HepG2 (cell line): ENCODE data around the gene EFEMP2. TPM values are rescaled to one million over a fixed set of nuclear protein-coding genes. Genes with fewer than 3 reads are reported as not detected.
A peak's percentile ranks its signal among the peaks of the same experiment; 100 is the strongest.

Experiments used
- BCL6 ChIP-seq: IDR thresholded peaks from 2 replicates; pipeline ENCODE4 v1.6.1; 2016; ENCODE audit warnings: missing genetic modification reagents, missing compliant biosample characterization
- CBFB ChIP-seq: sonication (generic); formaldehyde crosslinking; IDR thresholded peaks from 2 replicates; pipeline ENCODE4 v1.4.0; 2020; ENCODE audit warnings: missing genetic modification reagents
- DR1 ChIP-seq: sonication (generic); formaldehyde crosslinking; IDR thresholded peaks from 2 replicates; pipeline ENCODE4 v1.8.0; 2021; ENCODE audit warnings: mild to moderate bottlenecking, missing genetic modification reagents, inconsistent platforms
- HINFP ChIP-seq: sonication (generic); formaldehyde crosslinking; IDR thresholded peaks from 2 replicates; pipeline ENCODE4 v1.4.0; 2020; ENCODE audit warnings: low read depth, mild to moderate bottlenecking, missing genetic modification reagents
- HNF4A ChIP-seq: sonication (generic); formaldehyde crosslinking; IDR thresholded peaks from 2 replicates; pipeline ENCODE4 v1.4.0; 2020; ENCODE audit warnings: missing genetic modification reagents
- HNRNPK ChIP-seq: fragments of 200-400 bp; formaldehyde crosslinking; IDR thresholded peaks from 2 replicates; pipeline ENCODE4 v1.6.1; 2018; ENCODE audit warnings: low read length, low read depth, moderate library complexity, mild to moderate bottlenecking; ENCODE audit not compliant: poor library complexity, severe bottlenecking
- HOXA5 ChIP-seq: sonication (generic); formaldehyde crosslinking; IDR thresholded peaks from 2 replicates; pipeline ENCODE4 v1.4.0; 2020; ENCODE audit warnings: missing genetic modification reagents
- KDM5B ChIP-seq: sonication (generic); formaldehyde crosslinking; IDR thresholded peaks from 2 replicates; pipeline ENCODE4 v1.4.0; 2020; ENCODE audit warnings: missing genetic modification reagents, mild to moderate bottlenecking, borderline replicate concordance
- KLF16 ChIP-seq, 2 experiments: sonication (generic) in 1 of 2; formaldehyde crosslinking in 1 of 2; IDR thresholded peaks; 2 replicates each; pipeline versions ENCODE4 v1.6.1 to v1.8.0; 2016 to 2023; ENCODE audit warnings: missing genetic modification reagents in 2 of 2, missing compliant biosample characterization in 1 of 2
- POLR2G ChIP-seq: fragments of 200-400 bp; formaldehyde crosslinking; IDR thresholded peaks from 2 replicates; pipeline ENCODE4 v1.6.1; 2018; ENCODE audit warnings: mild to moderate bottlenecking, low read depth, low read length, moderate library complexity
- REPIN1 ChIP-seq: sonication (generic); formaldehyde crosslinking; IDR thresholded peaks from 2 replicates; pipeline ENCODE4 v1.8.0; 2022; ENCODE audit warnings: missing genetic modification reagents, low read depth, mild to moderate bottlenecking, borderline replicate concordance
- SALL2 ChIP-seq: sonication (generic); formaldehyde crosslinking; IDR thresholded peaks from 2 replicates; pipeline ENCODE4 v1.8.1; 2023; ENCODE audit warnings: mild to moderate bottlenecking, missing genetic modification reagents, inconsistent platforms
- SMAD1 ChIP-seq: sonication (generic); formaldehyde crosslinking; IDR thresholded peaks from 2 replicates; pipeline ENCODE4 v1.4.0; 2020; ENCODE audit warnings: missing genetic modification reagents, low read depth, mild to moderate bottlenecking, borderline replicate concordance
- SOX5 ChIP-seq: IDR thresholded peaks from 2 replicates; pipeline ENCODE4 v1.6.1; 2016; ENCODE audit warnings: borderline replicate concordance
- SPEN ChIP-seq: sonication (generic); formaldehyde crosslinking; IDR thresholded peaks from 2 replicates; pipeline ENCODE4 v1.5.1; 2020; ENCODE audit warnings: low read depth, mild to moderate bottlenecking, missing genetic modification reagents
- TARDBP ChIP-seq: sonication (generic); formaldehyde crosslinking; IDR thresholded peaks from 2 replicates; pipeline ENCODE4 v1.8.0; 2022; ENCODE audit warnings: mild to moderate bottlenecking, missing genetic modification reagents
- TCF7 ChIP-seq: sonication (generic); IDR thresholded peaks from 2 replicates; pipeline ENCODE4 v1.6.1; 2016; ENCODE audit warnings: antibody characterized with exemption, low read depth
- THYN1 ChIP-seq: sonication (generic); formaldehyde crosslinking; IDR thresholded peaks from 2 replicates; pipeline ENCODE4 v1.8.1; 2023; ENCODE audit warnings: low read depth, mild to moderate bottlenecking, moderate library complexity, missing genetic modification reagents, borderline replicate concordance
- UBTF ChIP-seq: sonication (generic); formaldehyde crosslinking; IDR thresholded peaks from 2 replicates; pipeline ENCODE4 v1.4.0; 2020; ENCODE audit warnings: mild to moderate bottlenecking, missing genetic modification reagents
- ZBTB10 ChIP-seq: sonication (generic); formaldehyde crosslinking; IDR thresholded peaks from 2 replicates; pipeline ENCODE4 v1.4.0; 2020; ENCODE audit warnings: missing genetic modification reagents, borderline replicate concordance
- ZBTB38 ChIP-seq: sonication (generic); formaldehyde crosslinking; IDR thresholded peaks from 2 replicates; pipeline ENCODE4 v1.5.1; 2020; ENCODE audit warnings: mild to moderate bottlenecking, missing genetic modification reagents
- ZBTB7A ChIP-seq: sonication (generic); formaldehyde crosslinking; IDR thresholded peaks from 2 replicates; pipeline ENCODE4 v1.8.0; 2022; ENCODE audit warnings: mild to moderate bottlenecking, missing genetic modification reagents
- ZNF543 ChIP-seq: sonication (generic); formaldehyde crosslinking; IDR thresholded peaks from 2 replicates; pipeline ENCODE4 v1.4.0; 2020; ENCODE audit warnings: mild to moderate bottlenecking, missing genetic modification reagents
- polyA plus RNA-seq, 8 experiments: library from polyadenylated mRNA; depleted of rRNA in 3 of 8; stranded (reverse) in 7 of 8; unstranded in 1 of 8; fragments of >200 nt; fragmentation: Illumina TruSeq in 4 of 8; extraction: Trizol in 4 of 8; gene quantifications; 2 replicates each; pipeline versions ENCODE4 v1.2.1 to v1.2.3, GENCODE V29; 2011 to 2016; ENCODE audit warnings: low read depth in 4 of 8, missing spikeins in 1 of 8, mixed read lengths in 1 of 8; ENCODE audit not compliant: insufficient read depth in 1 of 8
- total RNA-seq, 5 experiments: library from RNA; depleted of rRNA; stranded (reverse); fragments of >200 nt; fragmentation: Illumina TruSeq; extraction: Trizol; gene quantifications; 2 replicates each; pipeline ENCODE4 v1.2.3, GENCODE V29; 2016; ENCODE audit warnings: low read depth in 1 of 5

EFEMP2 gene
- total and polyA plus RNA-seq, 2 of the 13 experiments (the other 11 are each of a cell fraction or from before 2014, with no cell fraction given), result 7.4 to 29.7 TPM

GRCh38 chr11:65891219-65892136 lies 18.9 kb upstream of the EFEMP2 start (continued):
- peak; percentile 91; the same call in 1 of the 2 replicates for TF ChIP-seq ZBTB7A (CRISPR knock-in tag)
- peak; percentile 76 for TF ChIP-seq POLR2G
- peak in 1 of 2 experiments; percentile 52; a peak in 1 of 4 replicates for TF ChIP-seq KLF16 (CRISPR knock-in tag; IDR thresholded peaks at IDR 0.05)
- 0 out of 2 replicates have a peak, but pooled peaks have one; percentile 8 for TF ChIP-seq HOXA5 (CRISPR knock-in tag)
- TF ChIP-seq UBTF (CRISPR knock-in tag), result peak; percentile 76
- TF ChIP-seq TCF7, result peak; percentile 65
- TF ChIP-seq SOX5, result peak; percentile 38; the same call in 1 of the 2 replicates
- no peak for TF ChIP-seq ZBTB38 (CRISPR knock-in tag)
- peak; percentile 56; the same call in 1 of the 2 replicates for TF ChIP-seq REPIN1 (CRISPR knock-in tag)
- TF ChIP-seq HNF4A (CRISPR knock-in tag), result peak; percentile 82
- TF ChIP-seq DR1 (CRISPR knock-in tag), result no peak
- TF ChIP-seq SALL2 (CRISPR knock-in tag), result no peak
- no peak for TF ChIP-seq SMAD1 (CRISPR knock-in tag)
- TF ChIP-seq KDM5B, result peak; percentile 56; the same call in 1 of the 2 replicates
- peak; percentile 17; the same call in 1 of the 2 replicates for TF ChIP-seq TARDBP (CRISPR knock-in tag)
- TF ChIP-seq THYN1 (CRISPR knock-in tag), result no peak
- TF ChIP-seq ZNF543 (CRISPR knock-in tag), result 0 out of 2 replicates have a peak, but pooled peaks have one; percentile 29
- no peak for TF ChIP-seq HNRNPK
- peak; percentile 49 for TF ChIP-seq BCL6 (CRISPR knock-in tag)
- TF ChIP-seq CBFB, result peak; percentile 61; the same call in 1 of the 2 replicates
- peak; percentile 88; the same call in 1 of the 2 replicates for TF ChIP-seq ZBTB10
- TF ChIP-seq SPEN, result peak; percentile 61
- 0 out of 2 replicates have a peak, but pooled peaks have one; percentile 41 for TF ChIP-seq HINFP (CRISPR knock-in tag)
